ENCODE measurements around the gene CDCA5. TPM values are rescaled to one million over a fixed set of nuclear protein-coding genes. Genes with fewer than 3 reads are reported as not detected.
A peak's percentile ranks its signal among the peaks of the same experiment; 100 is the strongest.

The CDCA5 gene
- polyA plus RNA-seq, 2 of the 4 experiments (the other 2 are of a cell fraction), result 30.9 to 46.0 TPM

DNA sequence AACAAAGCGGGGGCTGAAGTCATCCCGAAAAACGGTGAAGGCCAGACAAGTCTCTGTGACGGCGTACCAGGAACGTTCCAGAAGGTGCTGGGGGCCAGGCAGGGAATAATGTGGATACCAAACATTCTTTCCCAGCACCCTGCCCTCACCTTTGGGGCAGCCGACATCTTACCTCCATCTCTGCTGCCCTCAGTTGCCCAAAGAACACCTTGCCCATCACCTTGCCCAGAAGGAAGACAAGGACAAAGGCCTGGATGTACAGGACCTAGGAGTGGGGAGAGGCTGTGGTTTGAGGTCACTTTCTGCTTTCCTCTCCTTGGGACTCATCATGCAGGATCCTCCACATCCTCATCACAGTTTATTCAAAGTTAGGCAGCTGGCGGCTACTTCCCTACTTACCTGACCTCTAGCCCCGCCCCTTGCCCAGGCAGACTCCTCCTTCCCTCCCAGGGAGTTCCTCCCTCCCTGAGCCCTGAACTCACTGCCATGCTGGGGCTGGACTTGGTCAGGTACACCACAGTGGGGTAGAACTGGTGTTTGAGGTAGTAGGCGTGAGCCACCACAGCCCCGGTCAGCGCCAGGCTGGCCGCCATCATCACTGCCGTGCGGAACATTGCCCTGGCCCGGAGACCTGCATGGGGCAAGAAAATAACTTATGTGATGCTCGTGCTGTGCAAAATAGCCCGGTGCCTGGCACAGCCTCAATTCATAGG, 49.3 kb upstream of the CDCA5 start:
- ChIA-PET POLR2A (interaction anchor here (3.0 kb wide), 1 partner anchor 11 kb away, joined by 37 read pairs; the partner anchor contains the start of genes FAU and MRPL49), CTCF (interaction anchor here (0.9 to 7.3 kb wide), 4 partner anchors 14 to 133 kb away, joined by 3 to 75 read pairs (median 8); partner anchors contain the start of genes FAU, MRPL49, TM7SF2 and ZNHIT2)
- H3K4me3 ChIP-seq, result peak overlapping the region; percentile 89
- H3K9me3 ChIP-seq, result no peaks in the 10 kb centered on the region
- 41% methylated on average over 18 of the region's 18 CpGs for WGBS (ENCODE audit: missing lambda C conversion rate)
- TF ChIP-seq, protein P1, sequence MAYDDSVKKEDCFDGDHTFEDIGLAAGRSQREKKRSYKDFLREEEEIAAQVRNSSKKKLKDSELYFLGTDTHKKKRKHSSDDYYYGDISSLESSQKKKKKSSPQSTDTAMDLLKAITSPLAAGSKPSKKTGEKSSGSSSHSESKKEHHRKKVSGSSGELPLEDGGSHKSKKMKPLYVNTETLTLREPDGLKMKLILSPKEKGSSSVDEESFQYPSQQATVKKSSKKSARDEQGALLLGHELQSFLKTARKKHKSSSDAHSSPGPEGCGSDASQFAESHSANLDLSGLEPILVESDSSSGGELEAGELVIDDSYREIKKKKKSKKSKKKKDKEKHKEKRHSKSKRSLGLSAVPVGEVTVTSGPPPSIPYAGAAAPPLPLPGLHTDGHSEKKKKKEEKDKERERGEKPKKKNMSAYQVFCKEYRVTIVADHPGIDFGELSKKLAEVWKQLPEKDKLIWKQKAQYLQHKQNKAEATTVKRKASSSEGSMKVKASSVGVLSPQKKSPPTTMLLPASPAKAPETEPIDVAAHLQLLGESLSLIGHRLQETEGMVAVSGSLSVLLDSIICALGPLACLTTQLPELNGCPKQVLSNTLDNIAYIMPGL (CRISPR knock-in tag; IDR thresholded peaks at IDR 0.05; ENCODE audit: borderline replicate concordance), result no peak
- no peak for TF ChIP-seq CTCF (IDR thresholded peaks at IDR 0.05)
- TF ChIP-seq RARB (CRISPR knock-in tag; IDR thresholded peaks at IDR 0.05), result no peak
- no peak for TF ChIP-seq RNF2 (IDR thresholded peaks at IDR 0.05; ENCODE audit: borderline replicate concordance, low read depth)
- TF ChIP-seq ELK1 (IDR thresholded peaks at IDR 0.05; ENCODE audit: low read depth, low read length), result no peak
- no peak for TF ChIP-seq ESRRA (IDR thresholded peaks at IDR 0.05; ENCODE audit: borderline replicate concordance, low read length)
- no peak for TF ChIP-seq MAZ (IDR thresholded peaks at IDR 0.05; ENCODE audit: borderline replicate concordance, low read depth, low read length)
- TF ChIP-seq ZC3H11A (IDR thresholded peaks at IDR 0.05), result no peak
- no peak for TF ChIP-seq NR3C1 (IDR thresholded peaks at IDR 0.05)
- TF ChIP-seq NFE2L2 (conservative IDR thresholded peaks at IDR 0.05; ENCODE audit: low read length), result no peak
- no peak for TF ChIP-seq SREBF2 (IDR thresholded peaks at IDR 0.05)
- no peak for TF ChIP-seq HEYL (CRISPR knock-in tag; IDR thresholded peaks at IDR 0.05)
- TF ChIP-seq NPAS2 (CRISPR knock-in tag; IDR thresholded peaks at IDR 0.05; ENCODE audit: borderline replicate concordance), result no peak
- TF ChIP-seq MAFK (IDR thresholded peaks at IDR 0.05; ENCODE audit: partially characterized antibody), result no peak
- TF ChIP-seq EP300 (IDR thresholded peaks at IDR 0.05), result no peak
- TF ChIP-seq HOXA7 (CRISPR knock-in tag; IDR thresholded peaks at IDR 0.05), result no peak
- TF ChIP-seq SMC3 (IDR thresholded peaks at IDR 0.05), result no peak
- TF ChIP-seq HOXB13 (CRISPR knock-in tag; IDR thresholded peaks at IDR 0.05; ENCODE audit: low read depth), result no peak
- no peak for TF ChIP-seq JUNB (IDR thresholded peaks at IDR 0.05)
- TF ChIP-seq USF2 (IDR thresholded peaks at IDR 0.05), result no peak
- ATAC-seq (peak in 1 of 2 experiments; percentile 4; a peak in 3 of 6 replicates), DNase-seq (ENCODE audit: low read depth in 1 of 2, low spot score in 1 of 2) (peak; percentile 42 to 54), FAIRE-seq (no peak)
- H3K4me2 ChIP-seq, result peak overlapping the region; percentile 100
- peak overlapping the region; percentile 96 to 98 for H3K27ac ChIP-seq
- H3K4me1 ChIP-seq, result peaks cover 15% of the 10 kb centered on the region
